Measurements from ENCODE around the gene KRT73.
"Not testable (repeated sequence)": the region's sequence is repeated elsewhere in the genome, so short reads cannot be mapped to it uniquely, and the experiment has no call there.

Gene KRT73

GRCh38 chr12:52598966-52599365 lies 19.4 kb downstream of the KRT73 start:
- no peak for DNase-seq

- not testable (repeated sequence) for DNase-seq
These were observed 24.1 kb downstream of the KRT73 start for GRCh38 chr12:52594237-52594636.

GRCh38 chr12:52591521-52591920 lies 26.8 kb downstream of the KRT73 start:
- no peak for DNase-seq

GRCh38 chr12:52590021-52590420 lies 28.3 kb downstream of the KRT73 start:
- no peak for DNase-seq

GRCh38 chr12:52587563-52587962 lies 30.8 kb downstream of the KRT73 start:
- no peak for DNase-seq

GRCh38 chr12:52585946-52586345 lies 32.4 kb downstream of the KRT73 start:
- DNase-seq: no peak

GRCh38 chr12:52585066-52585465 lies 33.3 kb downstream of the KRT73 start:
- no peak for DNase-seq

GRCh38 chr12:52584156-52584682 lies 34.1 kb downstream of the KRT73 start:
- no peak for DNase-seq

GRCh38 chr12:52582971-52583456 lies 35.3 kb downstream of the KRT73 start:
- DNase-seq: peak; percentile 63

- no peak for DNase-seq
These were observed 35.9 kb downstream of the KRT73 start for GRCh38 chr12:52582486-52582885.

- no peak for DNase-seq
These were observed 36.9 kb downstream of the KRT73 start for GRCh38 chr12:52581481-52581880.

- no peak for DNase-seq
These were observed 37.3 kb downstream of the KRT73 start for GRCh38 chr12:52581066-52581465.

- DNase-seq: peak; percentile 6
These were observed 37.9 kb downstream of the KRT73 start for GRCh38 chr12:52580496-52580895.

- no peak for DNase-seq
These were observed 38.6 kb downstream of the KRT73 start for GRCh38 chr12:52579468-52580465.

- no peak for DNase-seq
These were observed 39.9 kb downstream of the KRT73 start for GRCh38 chr12:52578469-52578868.

- no peak for DNase-seq
These were observed 41.0 kb downstream of the KRT73 start for GRCh38 chr12:52577316-52577715.

- DNase-seq: no peak
These were observed 42.4 kb downstream of the KRT73 start for GRCh38 chr12:52575948-52576347.

GRCh38 chr12:52575256-52575655 lies 43.1 kb downstream of the KRT73 start:
- DNase-seq: no peak

GRCh38 chr12:52573743-52574142 lies 44.6 kb downstream of the KRT73 start, which contains the start of gene KRT74:
Gene KRT74, minus strand, starts transcription at chr12:52573843. Its CDS starts 66 bp downstream, at chr12:52573777.
- no peak for DNase-seq

- no peak for DNase-seq
These were observed 45.1 kb downstream of the KRT73 start for GRCh38 chr12:52573306-52573705.

GRCh38 chr12:52570511-52570910 lies 47.8 kb downstream of the KRT73 start:
- no peak for DNase-seq

- no peak for DNase-seq
These were observed 50.2 kb downstream of the KRT73 start for GRCh38 chr12:52568111-52568510.

GRCh38 chr12:52566847-52567291 lies 51.5 kb downstream of the KRT73 start:
- DNase-seq: no peak

- DNase-seq: no peak
These were observed 53.8 kb downstream of the KRT73 start for GRCh38 chr12:52564582-52564981.
